ENCODE measurements around the gene PRSS57. TPM values are rescaled to one million over a fixed set of nuclear protein-coding genes. Genes with fewer than 3 reads are reported as not detected.
"Not testable (repeated sequence)": the region's sequence is repeated elsewhere in the genome, so short reads cannot be mapped to it uniquely, and the experiment has no call there.

Gene PRSS57
- total RNA-seq, 2 experiments from 2014 or later: not detected

DNA sequence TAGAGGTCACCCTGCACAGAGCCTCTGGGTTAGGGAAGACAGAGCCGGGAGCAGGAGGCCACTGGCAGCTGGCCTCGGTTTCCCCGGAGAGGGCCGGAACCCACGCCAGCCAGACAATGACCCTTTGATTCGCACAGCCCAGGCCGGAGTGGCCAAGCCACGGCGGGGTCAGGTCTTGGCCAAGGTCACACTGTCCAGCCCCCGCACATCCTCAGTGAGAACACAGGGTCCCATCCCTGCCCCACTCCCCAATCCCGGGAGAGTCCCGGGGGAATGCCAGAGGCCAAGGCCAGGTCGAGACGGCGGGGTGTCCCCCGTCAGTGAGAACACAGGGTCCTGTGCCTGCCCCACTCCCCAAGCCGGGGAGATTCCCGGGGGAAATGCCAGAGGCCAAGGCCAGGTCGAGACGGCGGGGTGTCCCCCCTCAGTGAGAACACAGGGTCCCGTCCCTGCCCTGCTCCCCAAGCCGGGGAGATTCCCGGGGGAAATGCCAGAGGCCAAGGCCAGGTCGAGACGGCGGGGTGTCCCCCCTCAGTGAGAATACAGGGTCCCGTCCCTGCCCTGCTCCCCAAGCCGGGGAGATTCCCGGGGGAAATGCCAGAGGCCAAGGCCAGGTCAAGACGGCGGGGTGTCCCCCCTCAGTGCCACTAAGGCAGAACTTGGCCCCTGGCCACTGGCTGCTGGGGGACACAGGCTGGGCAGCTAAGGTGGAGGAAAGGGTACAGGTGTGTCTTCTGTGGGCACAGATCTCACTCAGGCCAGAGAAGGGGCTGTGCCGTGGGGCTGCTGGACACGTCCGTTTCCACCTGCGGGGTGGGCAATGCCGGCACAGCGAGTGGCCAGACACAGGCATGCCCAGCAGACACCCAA is 20.7 kb downstream of the PRSS57 start:
- no peak for DNase-seq (ENCODE audit: low spot score)
- CTCF ChIA-PET (ENCODE audit: unreplicated experiment): no interaction called here
- no peaks in the 10 kb centered on the region for H3K9me2 ChIP-seq (ENCODE audit: insufficient read depth, low read length)
- POLR2A ChIA-PET: no interaction called here
- no peak overlapping the region for H3K4me2 ChIP-seq (ENCODE audit: low read length)
- H2AFZ ChIP-seq (ENCODE audit: low read length): no peak overlapping the region
- H4K20me1 ChIP-seq (ENCODE audit: insufficient read depth, low read length): no peaks in the 10 kb centered on the region; the same call in 1 of the 2 replicates
- TF ChIP-seq, protein P1, sequence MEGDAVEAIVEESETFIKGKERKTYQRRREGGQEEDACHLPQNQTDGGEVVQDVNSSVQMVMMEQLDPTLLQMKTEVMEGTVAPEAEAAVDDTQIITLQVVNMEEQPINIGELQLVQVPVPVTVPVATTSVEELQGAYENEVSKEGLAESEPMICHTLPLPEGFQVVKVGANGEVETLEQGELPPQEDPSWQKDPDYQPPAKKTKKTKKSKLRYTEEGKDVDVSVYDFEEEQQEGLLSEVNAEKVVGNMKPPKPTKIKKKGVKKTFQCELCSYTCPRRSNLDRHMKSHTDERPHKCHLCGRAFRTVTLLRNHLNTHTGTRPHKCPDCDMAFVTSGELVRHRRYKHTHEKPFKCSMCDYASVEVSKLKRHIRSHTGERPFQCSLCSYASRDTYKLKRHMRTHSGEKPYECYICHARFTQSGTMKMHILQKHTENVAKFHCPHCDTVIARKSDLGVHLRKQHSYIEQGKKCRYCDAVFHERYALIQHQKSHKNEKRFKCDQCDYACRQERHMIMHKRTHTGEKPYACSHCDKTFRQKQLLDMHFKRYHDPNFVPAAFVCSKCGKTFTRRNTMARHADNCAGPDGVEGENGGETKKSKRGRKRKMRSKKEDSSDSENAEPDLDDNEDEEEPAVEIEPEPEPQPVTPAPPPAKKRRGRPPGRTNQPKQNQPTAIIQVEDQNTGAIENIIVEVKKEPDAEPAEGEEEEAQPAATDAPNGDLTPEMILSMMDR (conservative IDR thresholded peaks at IDR 0.05; ENCODE audit: low read length): no peak
- no peak for TF ChIP-seq EZH2phosphoT487 (IDR thresholded peaks at IDR 0.05; ENCODE audit: borderline replicate concordance, low read depth, low read length)
- H3K9me3 ChIP-seq (ENCODE audit: low read length): no peaks in the 10 kb centered on the region
- no TSS peak for BruUV-seq (replicated peaks)
- no peaks in the 10 kb centered on the region for H3K36me3 ChIP-seq (ENCODE audit: insufficient read depth, low read length)
- intact Hi-C loops (cut with micrococcal nuclease; ENCODE audit: unreplicated experiment): no loop called here
- peaks cover 5% of the 10 kb centered on the region for H3K4me1 ChIP-seq (ENCODE audit: insufficient read depth, low read length, poor library complexity, severe bottlenecking)
- no peak overlapping the region for H3K27ac ChIP-seq (ENCODE audit: low read depth, low read length, poor library complexity, severe bottlenecking)
- no peak overlapping the region for H3K4me3 ChIP-seq (ENCODE audit: low read depth, low read length, poor library complexity, severe bottlenecking)
- no peaks in the 10 kb centered on the region for H3K79me2 ChIP-seq (ENCODE audit: insufficient read depth, low read depth, low read length)

- ChIA-PET CTCF (ENCODE audit: unreplicated experiment) (no interaction called here), POLR2A (interaction anchor here (0.7 kb wide), 1 partner anchor 9 kb away, joined by 3 read pairs; no protein-coding TSS in a partner anchor)
- no peaks in the 10 kb centered on the region for H3K36me3 ChIP-seq (ENCODE audit: insufficient read depth, low read length)
- H3K4me1 ChIP-seq (ENCODE audit: insufficient read depth, low read length, poor library complexity, severe bottlenecking): no peaks in the 10 kb centered on the region
- no peak overlapping the region for H3K4me3 ChIP-seq (ENCODE audit: low read depth, low read length, poor library complexity, severe bottlenecking)
- H3K9me2 ChIP-seq (ENCODE audit: insufficient read depth, low read length): no peaks in the 10 kb centered on the region
- intact Hi-C loops (cut with micrococcal nuclease; ENCODE audit: unreplicated experiment): no loop called here
- no peak overlapping the region for H3K27ac ChIP-seq (ENCODE audit: low read depth, low read length, poor library complexity, severe bottlenecking)
- no peak for TF ChIP-seq EZH2phosphoT487 (IDR thresholded peaks at IDR 0.05; ENCODE audit: borderline replicate concordance, low read depth, low read length)
- TF ChIP-seq, protein P1 (conservative IDR thresholded peaks at IDR 0.05; ENCODE audit: low read length): no peak
- no peak for DNase-seq (ENCODE audit: low spot score)
- no peak overlapping the region for H3K4me2 ChIP-seq (ENCODE audit: low read length)
- no peaks in the 10 kb centered on the region for H4K20me1 ChIP-seq (ENCODE audit: insufficient read depth, low read length)
- H2AFZ ChIP-seq (ENCODE audit: low read length): no peak overlapping the region
- no peaks in the 10 kb centered on the region for H3K79me2 ChIP-seq (ENCODE audit: insufficient read depth, low read depth, low read length)
- no TSS peak for BruUV-seq (replicated peaks)
- H3K9me3 ChIP-seq (ENCODE audit: low read length): no peaks in the 10 kb centered on the region
Measured at GRCh38 chr19:670609-671075, 24.6 kb downstream of the PRSS57 start.

DNA sequence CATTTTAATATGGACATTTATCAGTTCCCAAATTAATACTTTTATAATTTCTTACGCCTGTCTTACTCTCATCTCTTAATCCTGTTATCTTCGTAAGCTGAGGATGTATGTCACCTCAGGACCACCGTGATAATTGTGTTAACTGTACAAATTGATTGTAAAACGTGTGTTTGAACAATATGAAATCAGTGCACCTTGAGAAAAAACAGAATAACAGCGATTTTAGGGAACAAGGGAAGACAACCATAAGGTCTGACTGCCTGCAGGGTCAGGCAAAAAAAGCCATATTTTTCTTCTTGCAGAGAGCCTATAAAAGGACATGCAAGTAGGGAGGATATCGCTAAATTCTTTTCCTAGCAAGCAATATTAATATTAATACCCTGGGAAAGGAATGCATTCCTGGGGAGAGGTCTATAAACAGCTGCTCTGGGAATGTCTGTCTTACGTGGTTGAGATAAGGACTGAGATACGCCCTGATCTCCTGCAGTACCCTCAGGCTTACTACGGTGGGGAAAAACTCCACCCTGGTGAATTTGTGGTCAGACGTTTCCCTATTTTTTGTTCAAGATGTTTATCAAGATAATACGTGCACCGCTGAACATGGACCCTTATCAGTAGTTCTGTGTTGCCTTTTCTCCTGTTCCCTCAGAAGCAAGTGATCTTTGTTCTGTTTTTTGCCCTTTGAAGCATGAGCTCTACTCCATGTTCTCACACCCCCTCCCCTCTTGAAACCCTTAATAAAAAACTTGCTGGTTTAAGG is 26.4 kb downstream of the PRSS57 start:
- H3K79me2 ChIP-seq (ENCODE audit: insufficient read depth, low read depth, low read length); H3K4me3 ChIP-seq (ENCODE audit: low read depth, low read length, poor library complexity, severe bottlenecking); H4K20me1 ChIP-seq (ENCODE audit: insufficient read depth, low read length); POLR2A ChIA-PET; H3K9me3 ChIP-seq (ENCODE audit: low read length); H2AFZ ChIP-seq (ENCODE audit: low read length); intact Hi-C loops (cut with micrococcal nuclease; ENCODE audit: unreplicated experiment); H3K9me2 ChIP-seq (ENCODE audit: insufficient read depth, low read length); DNase-seq (ENCODE audit: low spot score); CTCF ChIA-PET (ENCODE audit: unreplicated experiment); BruUV-seq (replicated peaks); H3K4me2 ChIP-seq (ENCODE audit: low read length); H3K27ac ChIP-seq (ENCODE audit: low read depth, low read length, poor library complexity, severe bottlenecking); H3K36me3 ChIP-seq (ENCODE audit: insufficient read depth, low read length): not testable (repeated sequence)
- H3K4me1 ChIP-seq (ENCODE audit: insufficient read depth, low read length, poor library complexity, severe bottlenecking): peaks cover 13% of the 10 kb centered on the region

DNA sequence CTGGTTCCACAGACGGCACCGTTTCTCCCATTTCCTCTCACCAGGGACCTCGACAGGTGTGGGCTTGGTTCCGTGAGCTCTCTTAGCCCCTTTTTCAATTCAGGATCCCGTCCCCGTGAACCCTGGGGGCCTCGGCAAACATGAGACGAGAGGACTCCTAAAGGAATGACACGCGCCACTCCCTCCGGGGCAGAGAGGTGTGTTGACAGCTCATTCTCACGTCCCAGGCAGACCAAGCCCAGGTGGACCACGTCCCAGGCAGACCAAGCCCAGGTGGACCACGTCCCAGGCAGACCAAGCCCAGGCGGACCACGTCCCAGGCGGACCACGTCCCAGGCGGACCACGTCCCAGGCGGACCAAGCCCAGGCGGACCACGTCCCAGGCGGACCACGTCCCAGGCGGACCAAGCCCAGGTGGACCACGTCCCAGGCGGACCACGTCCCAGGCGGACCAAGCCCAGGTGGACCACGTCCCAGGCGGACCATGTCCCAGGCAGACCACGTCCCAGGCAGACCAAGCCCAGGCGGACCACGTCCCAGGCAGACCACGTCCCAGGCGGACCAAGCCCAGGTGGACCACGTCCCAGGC is 28.2 kb downstream of the PRSS57 start:
- Histone ChIP-seq H3K79me2 (ENCODE audit: insufficient read depth, low read depth, low read length) (peaks cover 14% of the 10 kb centered on the region), H3K4me1 (ENCODE audit: insufficient read depth, low read length, poor library complexity, severe bottlenecking) (peaks cover 19% of the 10 kb centered on the region)
- H3K4me3 ChIP-seq (ENCODE audit: low read depth, low read length, poor library complexity, severe bottlenecking); intact Hi-C loops (cut with micrococcal nuclease; ENCODE audit: unreplicated experiment); H4K20me1 ChIP-seq (ENCODE audit: insufficient read depth, low read length); DNase-seq (ENCODE audit: low spot score); H3K9me3 ChIP-seq (ENCODE audit: low read length); H3K27ac ChIP-seq (ENCODE audit: low read depth, low read length, poor library complexity, severe bottlenecking); BruUV-seq (replicated peaks); H3K4me2 ChIP-seq (ENCODE audit: low read length); H3K9me2 ChIP-seq (ENCODE audit: insufficient read depth, low read length); H3K36me3 ChIP-seq (ENCODE audit: insufficient read depth, low read length); POLR2A ChIA-PET; H2AFZ ChIP-seq (ENCODE audit: low read length): not testable (repeated sequence)
- CTCF ChIA-PET (ENCODE audit: unreplicated experiment): interaction anchor here (0.6 kb wide), 1 partner anchor 197 kb away, joined by 3 read pairs; no protein-coding TSS in a partner anchor
